Stimulated activated CD4-positive, alpha-beta T cell treated with anti-CD3 and anti-CD28 coated beads, Interleukin-4, amount 100 ng/mL, for 1 hour (primary cell): Measurements from ENCODE around the gene GDPD4.

ENCODE experiments used
- DNase-seq: peaks from one replicate; pipeline ENCODE4 v3.0.0-alpha.2; 2020

Gene GDPD4

DNA sequence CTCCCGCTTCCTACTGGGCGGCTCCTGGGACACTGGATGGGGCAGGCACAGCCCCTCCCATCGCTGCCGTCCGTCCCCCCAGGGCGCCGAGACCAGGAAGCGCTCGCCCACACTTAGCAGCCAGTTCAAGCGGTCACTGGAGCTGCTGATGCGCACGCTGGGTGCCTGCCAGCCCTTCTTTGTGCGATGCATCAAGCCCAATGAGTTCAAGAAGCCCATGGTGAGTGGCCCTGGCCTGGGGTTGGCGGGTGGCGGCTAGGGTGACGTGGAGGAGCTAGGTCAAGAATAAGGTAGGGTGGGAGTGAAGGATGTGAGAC, 128.9 kb downstream of the GDPD4 start:
- no peak for DNase-seq

DNA sequence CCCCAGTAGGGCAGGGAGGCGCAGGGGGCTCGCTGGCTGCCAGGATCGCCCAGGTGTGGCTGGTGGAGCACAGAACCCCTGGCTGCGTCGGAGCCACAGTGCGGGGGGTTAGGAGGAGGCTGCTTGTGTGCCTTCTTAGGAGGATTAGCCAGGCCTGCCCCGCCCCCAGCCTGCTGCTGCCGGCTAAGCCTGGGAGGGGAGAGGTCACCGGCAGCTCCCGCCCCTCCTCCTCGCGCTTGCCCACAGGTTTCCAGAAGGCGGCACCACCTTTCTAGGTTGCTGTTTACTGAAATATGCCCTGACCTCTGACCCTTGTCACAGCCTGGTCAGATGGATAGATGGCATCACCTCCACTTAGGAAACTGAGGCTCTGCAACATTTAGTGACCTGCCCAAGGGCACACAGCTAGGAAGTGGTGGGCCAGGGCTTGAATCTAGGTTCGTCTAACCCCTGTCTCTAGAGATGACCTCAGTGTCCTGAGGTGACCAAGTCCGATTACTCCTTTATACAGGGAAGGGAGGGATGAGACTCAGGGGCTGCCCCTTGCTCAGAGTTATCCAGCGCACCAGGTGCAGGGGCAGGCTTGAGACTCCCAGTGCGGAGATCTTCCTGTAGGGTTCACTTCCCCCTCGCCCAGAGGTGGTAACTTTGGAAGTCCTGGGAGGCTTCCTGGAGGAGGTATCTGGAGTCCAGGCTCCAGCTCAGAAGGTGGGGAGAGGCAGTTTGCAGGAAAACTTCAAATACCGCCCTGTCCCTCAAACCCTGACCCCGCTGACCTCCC, 129.4 kb downstream of the GDPD4 start:
- DNase-seq = no peak

DNA sequence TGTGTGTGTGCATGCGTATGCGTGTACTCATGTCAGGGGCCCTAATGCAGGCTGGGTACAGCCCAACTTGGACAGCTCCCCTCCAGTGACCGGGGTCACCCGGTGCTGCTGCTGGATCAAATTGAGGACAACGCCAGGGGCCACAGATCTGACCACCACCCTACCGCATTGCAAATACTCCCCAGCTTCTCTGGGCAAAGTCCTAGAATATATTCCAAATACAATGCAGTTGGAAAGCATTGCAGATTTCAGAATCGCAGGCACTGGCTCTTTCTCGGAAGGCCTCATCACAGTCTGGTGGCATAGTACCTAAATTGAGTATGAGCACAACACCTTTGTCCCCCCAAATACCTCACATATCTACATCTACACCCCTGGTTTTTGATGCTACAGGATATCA, 130.2 kb downstream of the GDPD4 start:
- no peak for DNase-seq

DNA sequence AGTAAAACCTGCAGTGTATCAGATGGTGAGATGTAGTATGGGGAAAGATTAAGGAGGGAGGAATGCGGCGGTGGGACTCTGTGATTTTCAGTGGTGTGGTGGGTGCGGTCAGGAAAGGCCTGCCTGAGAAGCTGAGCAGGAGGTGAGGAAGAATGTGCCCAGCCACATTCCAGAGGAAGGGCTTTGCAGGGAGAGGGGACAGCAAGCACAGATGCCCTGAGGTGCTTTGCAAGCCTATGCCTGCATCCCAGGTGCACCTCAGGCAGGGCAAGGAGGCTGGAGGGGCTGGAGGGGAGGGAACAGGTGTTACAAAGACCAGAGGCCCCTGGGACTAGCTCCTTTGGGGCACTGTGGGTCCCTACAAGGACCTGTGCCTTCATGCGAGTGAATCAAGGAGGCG, 131.4 kb downstream of the GDPD4 start:
- DNase-seq = no peak

DNA sequence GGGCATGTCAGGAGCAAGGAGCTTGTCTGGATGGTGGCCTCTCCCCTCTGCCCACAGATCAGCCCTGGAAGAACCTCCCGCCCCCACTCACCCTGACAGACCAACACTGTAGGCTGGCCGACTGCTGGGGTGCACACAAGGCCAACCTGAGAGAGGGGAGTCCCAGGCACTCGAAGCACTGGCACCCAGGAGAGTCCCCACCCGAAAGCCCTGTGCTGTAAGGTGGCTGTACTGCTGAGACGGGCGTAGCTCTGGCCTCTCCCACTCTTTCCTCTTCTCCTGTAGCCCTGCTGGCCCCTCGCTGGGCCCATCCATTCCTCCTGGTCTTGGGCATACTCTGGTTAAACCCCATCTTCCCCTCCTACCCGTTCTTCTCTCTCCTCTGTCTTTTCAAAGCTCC, 133.7 kb downstream of the GDPD4 start:
- DNase-seq = no peak

DNA sequence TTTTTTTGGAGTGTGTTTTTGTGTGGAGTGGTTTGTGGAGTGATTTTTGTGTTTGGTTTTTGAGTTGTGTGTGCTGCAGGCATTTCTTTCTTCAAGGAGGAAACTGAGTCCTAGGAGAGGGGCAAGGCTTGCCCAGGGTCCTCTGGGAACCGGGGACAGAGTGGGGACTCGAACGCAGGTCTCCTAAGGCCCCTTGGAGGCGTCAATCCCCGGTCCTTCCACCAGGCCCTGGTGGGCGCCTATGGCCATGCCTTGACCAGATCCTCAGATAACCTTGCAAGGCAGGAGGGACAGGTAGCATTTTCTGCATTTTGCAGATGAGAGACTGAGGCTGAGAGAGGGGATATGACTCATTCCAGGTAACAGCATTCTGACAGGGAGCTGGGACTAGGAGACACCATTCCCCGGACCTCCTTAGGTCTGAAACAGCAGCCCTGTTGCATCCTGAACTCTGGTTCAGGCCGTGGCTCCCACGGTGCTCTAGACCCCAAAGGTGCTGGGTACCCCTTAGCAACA, 134.3 kb downstream of the GDPD4 start:
- no peak for DNase-seq
